Measurements from ENCODE around the gene FCHSD2.
"Not testable (repeated sequence)": the region's sequence is repeated elsewhere in the genome, so short reads cannot be mapped to it uniquely, and the experiment has no call there.

Gene FCHSD2

DNA sequence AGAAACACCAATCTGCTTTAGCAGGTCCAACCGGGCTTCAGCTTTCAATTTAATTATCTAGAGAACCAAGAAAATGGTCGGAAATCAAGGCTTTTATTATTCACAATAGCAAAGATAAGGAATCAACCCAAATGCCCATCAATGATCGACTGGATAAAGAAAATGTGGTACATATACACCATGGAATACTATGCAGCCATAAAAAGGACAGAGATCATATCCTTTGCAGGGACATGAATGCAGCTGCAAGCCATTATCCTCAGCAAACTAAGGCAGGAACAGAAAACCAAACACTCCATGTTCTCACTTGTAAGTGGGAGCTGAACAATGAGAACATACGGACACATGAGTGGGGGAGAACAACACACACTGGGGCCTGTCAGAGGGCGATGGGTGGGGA lies 274.1 kb downstream of the FCHSD2 start:
- no peak for DNase-seq
- Mint-ChIP-seq H3K36me3 (ENCODE audit: insufficient read depth) (peaks cover 23% of the 10 kb centered on the region), H3K27me3 (no peaks in the 10 kb centered on the region), H3K27ac (no peak overlapping the region), H3K4me1 (ENCODE audit: low read depth in 2 of 2) (peaks cover 6 to 10% of the 10 kb centered on the region in 2 donors), H3K4me3 (no peak overlapping the region), H3K9me3 (no peaks in the 10 kb centered on the region)
- no peak for ATAC-seq (replicated peaks)

DNA sequence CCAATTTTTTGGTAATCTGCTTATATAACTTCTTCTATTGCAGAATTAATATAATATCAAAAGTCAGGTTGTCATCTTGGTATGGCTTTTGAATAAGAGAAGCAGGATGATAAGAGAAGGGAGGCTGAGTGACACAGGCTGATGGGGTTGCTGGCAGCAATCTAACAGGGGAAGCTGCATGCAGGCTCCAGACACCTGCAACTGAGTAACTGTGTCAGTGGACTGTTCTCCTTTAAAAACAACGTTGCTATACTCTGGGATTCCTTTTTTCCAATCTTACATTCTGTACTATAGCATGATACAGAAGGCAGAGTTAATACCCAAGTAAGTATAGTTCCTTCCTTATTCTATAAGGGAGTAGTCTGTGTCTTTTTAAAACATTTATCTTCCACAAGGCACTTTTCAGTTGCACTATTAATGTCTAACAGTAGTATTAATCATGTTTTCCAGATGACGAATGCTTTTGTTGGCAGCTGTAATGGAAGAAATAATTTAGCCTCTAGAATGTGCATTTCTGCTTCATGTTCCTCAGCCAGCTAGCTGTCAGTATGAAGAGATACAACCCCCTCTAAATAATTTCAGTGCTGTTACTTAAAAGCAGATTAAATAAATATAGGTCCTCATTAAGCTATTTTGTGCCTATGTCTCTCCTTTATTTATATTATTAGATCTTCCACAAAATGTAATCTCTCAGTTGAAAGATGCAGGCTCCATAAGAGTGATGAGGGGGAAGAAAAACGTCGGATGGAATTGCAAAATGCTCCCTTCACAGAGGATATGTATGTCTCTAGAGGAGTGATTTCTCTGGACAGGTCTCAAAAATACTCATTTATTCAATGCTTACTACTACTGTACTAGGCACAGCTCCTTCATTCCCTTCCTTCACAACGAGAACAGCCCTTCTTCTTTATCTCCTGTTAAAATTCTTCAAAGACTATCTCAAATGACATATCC lies 277.1 kb downstream of the FCHSD2 start:
- no peak overlapping the region for H3K4me3 Mint-ChIP-seq
- no peaks in the 10 kb centered on the region for H3K9me3 Mint-ChIP-seq
- DNase-seq (no peak), ATAC-seq (replicated peaks) (no peak)
- peaks cover 3 to 8% of the 10 kb centered on the region in 2 donors for H3K4me1 Mint-ChIP-seq (ENCODE audit: low read depth in 2 of 2)
- peaks cover 27% of the 10 kb centered on the region for H3K36me3 Mint-ChIP-seq (ENCODE audit: insufficient read depth)
- no peaks in the 10 kb centered on the region for H3K27me3 Mint-ChIP-seq
- peak overlapping the region in 1 of 2 donors; percentile 1 for H3K27ac Mint-ChIP-seq

DNA sequence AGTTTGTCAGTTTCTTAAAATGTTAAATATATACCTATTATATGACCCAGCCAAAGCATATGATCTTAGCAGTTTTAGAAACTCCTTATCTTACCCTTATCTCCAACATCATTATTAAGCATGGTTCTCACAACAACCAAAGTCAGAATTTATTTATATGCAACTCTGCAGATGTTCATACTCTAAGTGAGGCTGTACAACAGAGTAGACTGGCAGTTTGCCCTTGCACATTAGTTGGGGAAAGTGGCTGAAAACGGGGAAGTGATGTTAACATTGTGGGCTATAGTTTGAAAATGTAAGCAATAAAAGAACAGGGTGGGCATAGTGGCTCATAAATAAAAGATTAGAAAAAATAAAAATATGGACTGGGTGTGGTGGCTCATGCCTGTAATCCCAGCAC lies 278.2 kb downstream of the FCHSD2 start:
- Mint-ChIP-seq H3K36me3 (ENCODE audit: insufficient read depth) (peaks cover 24% of the 10 kb centered on the region), H3K4me1 (ENCODE audit: low read depth in 2 of 2) (no peaks in the 10 kb centered on the region), H3K4me3 (no peak overlapping the region), H3K27me3 (no peaks in the 10 kb centered on the region), H3K27ac (no peak overlapping the region), H3K9me3 (no peaks in the 10 kb centered on the region)
- DNase-seq (no peak), ATAC-seq (replicated peaks) (no peak)

DNA sequence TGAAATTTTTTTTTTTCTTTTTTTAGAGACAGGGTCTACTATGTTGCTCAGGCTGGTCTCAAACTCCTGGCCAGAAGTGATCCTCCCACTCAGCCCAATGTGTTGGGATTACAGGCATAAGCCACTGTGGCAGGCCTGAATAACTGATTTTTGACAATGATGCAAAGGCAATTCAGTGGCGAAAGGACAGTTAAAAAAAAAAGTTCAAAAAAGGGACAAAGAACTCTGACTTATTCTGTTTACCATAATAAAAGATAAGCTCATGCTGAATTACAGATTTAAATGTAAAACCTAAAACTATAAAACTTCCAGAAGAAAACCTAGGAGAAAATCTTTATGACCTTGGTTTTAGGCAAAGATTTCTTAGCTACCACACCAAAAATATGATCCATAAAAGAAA lies 279.0 kb downstream of the FCHSD2 start:
- Mint-ChIP-seq H3K36me3 (ENCODE audit: insufficient read depth) (peaks cover 24% of the 10 kb centered on the region), H3K9me3 (no peaks in the 10 kb centered on the region), H3K4me1 (ENCODE audit: low read depth in 2 of 2) (no peaks in the 10 kb centered on the region), H3K27me3 (no peaks in the 10 kb centered on the region), H3K27ac (peak overlapping the region in 1 of 2 donors; percentile 16), H3K4me3 (no peak overlapping the region)
- DNase-seq (no peak), ATAC-seq (replicated peaks) (no peak)

DNA sequence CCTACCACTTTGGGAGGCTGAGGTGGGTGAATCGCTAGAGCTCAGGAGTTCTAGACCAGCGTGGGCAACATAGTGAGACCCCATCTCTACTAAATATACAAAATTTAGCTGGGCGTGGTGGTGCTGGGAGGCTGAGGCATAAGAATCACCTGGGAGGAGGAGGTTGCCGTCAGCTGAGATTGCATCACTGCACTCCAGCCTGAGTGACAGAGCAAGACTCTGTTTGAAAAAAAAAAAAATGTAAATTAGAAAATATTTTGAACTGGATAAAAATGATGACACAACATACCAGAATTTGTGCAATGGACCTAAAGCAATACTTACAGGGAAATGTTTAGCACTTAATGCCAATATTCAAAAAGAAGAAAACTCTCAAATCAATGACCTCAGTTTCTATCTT lies 281.5 kb downstream of the FCHSD2 start:
- no peak for DNase-seq
- Mint-ChIP-seq H3K9me3 (no peaks in the 10 kb centered on the region), H3K36me3 (ENCODE audit: insufficient read depth) (peaks cover 12% of the 10 kb centered on the region), H3K27ac (no peak overlapping the region), H3K4me3 (no peak overlapping the region), H3K27me3 (no peaks in the 10 kb centered on the region), H3K4me1 (ENCODE audit: low read depth in 2 of 2) (peaks cover 0 to 1% of the 10 kb centered on the region in 2 donors)
- no peak for ATAC-seq (replicated peaks)

DNA sequence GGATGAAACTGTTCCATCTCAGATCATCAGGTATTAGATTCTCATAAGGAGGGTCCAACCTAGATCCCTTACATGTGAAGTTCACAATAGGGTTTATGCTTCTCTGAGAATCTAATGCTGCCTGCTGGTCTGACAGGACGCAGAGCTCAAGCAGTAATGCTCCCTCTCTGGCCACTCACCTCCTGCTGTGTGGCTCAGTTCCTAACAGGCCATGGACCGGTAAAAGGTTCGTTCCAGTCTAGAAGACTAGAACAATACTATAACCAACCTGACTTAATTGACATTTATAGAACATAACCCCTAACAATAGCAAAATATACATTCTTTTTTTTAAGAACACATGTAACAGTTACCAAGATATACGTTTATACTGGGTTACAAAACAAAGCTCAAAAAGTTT lies 282.1 kb downstream of the FCHSD2 start:
- no peaks in the 10 kb centered on the region for H3K9me3 Mint-ChIP-seq
- peaks cover 16% of the 10 kb centered on the region for H3K36me3 Mint-ChIP-seq (ENCODE audit: insufficient read depth)
- no peak for DNase-seq
- ATAC-seq (replicated peaks), result no peak
- H3K27me3 Mint-ChIP-seq, result no peaks in the 10 kb centered on the region
- no peak overlapping the region for H3K27ac Mint-ChIP-seq
- no peak overlapping the region for H3K4me3 Mint-ChIP-seq
- peaks cover 0 to 1% of the 10 kb centered on the region in 2 donors for H3K4me1 Mint-ChIP-seq (ENCODE audit: low read depth in 2 of 2)

DNA sequence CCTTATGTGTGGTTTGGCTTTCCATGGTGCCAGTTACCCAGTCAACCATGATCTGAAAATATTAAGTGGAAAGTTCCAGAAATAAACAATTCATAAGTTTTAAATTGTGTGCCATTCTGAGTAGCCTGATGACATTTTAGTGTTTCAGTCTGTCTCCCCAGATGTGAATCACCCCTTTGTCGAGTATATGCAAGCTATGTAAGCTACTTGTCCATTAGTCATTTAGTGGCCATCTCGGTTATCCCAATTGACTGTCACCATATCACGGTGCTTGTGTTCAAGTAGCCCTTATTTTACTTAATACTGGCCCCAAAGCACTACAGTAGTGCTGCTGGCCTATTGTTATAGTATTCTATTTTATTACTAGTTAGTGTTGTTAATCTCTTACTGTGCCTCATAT lies 283.0 kb downstream of the FCHSD2 start:
- no peak for DNase-seq
- Mint-ChIP-seq H3K27ac (no peak overlapping the region), H3K36me3 (ENCODE audit: insufficient read depth) (peaks cover 15% of the 10 kb centered on the region), H3K4me1 (ENCODE audit: low read depth in 2 of 2) (peaks cover 0 to 1% of the 10 kb centered on the region in 2 donors), H3K27me3 (no peaks in the 10 kb centered on the region), H3K9me3 (no peaks in the 10 kb centered on the region), H3K4me3 (no peak overlapping the region)
- no peak for ATAC-seq (replicated peaks)

DNA sequence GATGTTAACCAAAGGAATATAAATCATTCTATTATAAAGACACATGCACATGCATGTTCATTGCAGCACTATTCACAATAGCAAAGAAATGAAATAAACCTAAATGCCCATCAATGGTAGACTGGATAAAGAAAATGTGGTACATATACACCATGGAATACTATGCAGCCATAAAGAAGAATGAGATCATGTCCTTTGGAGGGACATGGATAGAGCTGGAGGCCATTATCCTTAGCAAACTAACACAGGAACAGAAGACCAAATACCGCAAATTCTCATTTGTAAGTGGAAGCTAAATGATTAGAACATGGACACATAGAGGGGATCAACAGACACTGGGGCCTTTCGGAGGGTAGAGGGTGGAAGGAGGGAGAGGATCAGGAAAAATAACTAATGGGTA lies 283.9 kb downstream of the FCHSD2 start:
- not testable (repeated sequence) for H3K27ac Mint-ChIP-seq; H3K4me3 Mint-ChIP-seq; H3K9me3 Mint-ChIP-seq; ATAC-seq (replicated peaks); DNase-seq; H3K4me1 Mint-ChIP-seq (ENCODE audit: low read depth in 2 of 2); H3K27me3 Mint-ChIP-seq
- H3K36me3 Mint-ChIP-seq (ENCODE audit: insufficient read depth), result peaks cover 13% of the 10 kb centered on the region

DNA sequence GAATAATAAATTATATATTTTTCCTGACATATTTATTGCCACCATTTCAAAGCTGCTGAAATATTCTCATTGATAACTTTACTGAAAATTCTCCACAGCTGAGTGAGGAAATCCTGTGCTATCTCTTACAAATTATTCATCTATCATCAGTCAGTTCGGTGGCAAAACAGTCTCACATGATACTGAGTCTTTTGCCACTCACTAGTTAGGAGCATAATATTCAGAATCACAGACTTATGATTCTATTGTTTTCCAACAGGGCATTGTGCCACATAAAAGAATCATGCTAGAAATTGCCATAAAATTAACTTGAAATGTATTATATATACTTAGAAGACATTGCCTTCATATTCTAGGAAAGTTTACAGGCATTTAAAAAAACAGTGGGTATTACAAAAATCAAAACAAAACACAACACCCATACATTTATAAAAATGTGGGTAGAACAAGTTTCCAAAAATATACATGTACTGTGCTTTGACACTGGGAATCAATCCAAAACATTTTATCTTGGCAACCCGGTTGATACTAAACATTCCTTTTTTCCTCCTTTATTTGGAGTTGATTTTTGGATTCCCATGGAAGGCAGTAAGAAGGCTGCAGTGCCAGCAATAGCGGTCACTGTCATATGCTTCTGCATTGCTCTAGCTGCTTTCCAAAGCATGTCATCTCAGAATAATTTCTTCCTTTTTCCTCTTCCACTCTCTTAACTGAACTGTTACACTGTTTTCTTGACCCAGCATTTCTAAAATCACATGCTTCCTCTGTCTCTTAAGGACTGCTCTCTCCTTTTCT lies 285.4 kb downstream of the FCHSD2 start:
- Mint-ChIP-seq H3K9me3 (no peaks in the 10 kb centered on the region), H3K4me3 (no peak overlapping the region), H3K27ac (no peak overlapping the region), H3K4me1 (ENCODE audit: low read depth in 2 of 2) (peaks cover 0 to 1% of the 10 kb centered on the region in 2 donors), H3K27me3 (no peaks in the 10 kb centered on the region), H3K36me3 (ENCODE audit: insufficient read depth) (peaks cover 13% of the 10 kb centered on the region)
- ATAC-seq (replicated peaks) (no peak), DNase-seq (no peak)

DNA sequence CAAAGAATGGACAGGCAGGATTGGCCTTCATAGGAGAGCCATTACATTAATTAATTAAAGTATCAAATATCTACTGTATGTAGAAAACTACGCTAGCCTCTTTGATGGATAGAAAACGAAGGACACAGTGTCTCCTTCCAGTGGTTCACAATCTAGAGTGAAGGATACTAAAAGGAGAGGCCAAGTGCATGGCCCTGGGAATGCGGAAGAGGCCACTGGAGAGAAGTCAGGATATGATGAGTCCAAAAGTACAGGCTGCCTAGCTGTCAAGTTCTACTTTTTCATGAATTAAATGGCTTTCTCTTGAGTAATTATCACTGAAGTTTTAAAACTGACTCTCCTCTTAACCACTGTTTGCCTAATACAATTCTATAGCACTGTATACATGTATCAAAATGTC lies 286.1 kb downstream of the FCHSD2 start:
- DNase-seq, result no peak
- Mint-ChIP-seq H3K4me1 (ENCODE audit: low read depth in 2 of 2) (peaks cover 0 to 1% of the 10 kb centered on the region in 2 donors), H3K36me3 (ENCODE audit: insufficient read depth) (peaks cover 13% of the 10 kb centered on the region), H3K27ac (peak overlapping the region in 1 of 2 donors; percentile 55), H3K4me3 (no peak overlapping the region), H3K27me3 (no peaks in the 10 kb centered on the region), H3K9me3 (no peaks in the 10 kb centered on the region)
- no peak for ATAC-seq (replicated peaks)

DNA sequence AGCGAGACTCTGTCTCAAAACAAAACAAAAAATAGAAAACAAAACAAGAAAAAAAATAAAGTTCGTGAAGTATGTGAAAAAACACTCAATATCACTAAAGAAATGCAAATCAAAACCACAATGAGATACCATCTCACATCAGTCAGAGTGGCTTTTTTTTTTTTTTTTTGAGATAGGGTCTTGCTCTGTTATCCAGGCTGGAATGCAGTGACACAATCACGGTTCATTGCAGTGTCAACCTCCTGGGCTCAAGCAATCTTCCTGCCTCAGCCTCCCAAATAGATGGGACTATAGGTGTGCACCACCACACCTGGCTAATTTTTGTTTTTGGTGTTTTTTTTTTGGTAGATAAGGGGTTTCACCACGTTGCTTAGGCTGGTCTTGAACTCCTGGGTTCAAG lies 290.4 kb downstream of the FCHSD2 start:
- DNase-seq, result no peak
- ATAC-seq (replicated peaks), result no peak
- no peak overlapping the region for H3K4me3 Mint-ChIP-seq
- H3K27ac Mint-ChIP-seq, result peak overlapping the region in 1 of 2 donors; percentile 46
- H3K36me3 Mint-ChIP-seq (ENCODE audit: insufficient read depth), result peaks cover 11% of the 10 kb centered on the region
- no peaks in the 10 kb centered on the region for H3K27me3 Mint-ChIP-seq
- peaks cover 6% of the 10 kb centered on the region in 2 donors for H3K4me1 Mint-ChIP-seq (ENCODE audit: low read depth in 2 of 2)
- no peaks in the 10 kb centered on the region for H3K9me3 Mint-ChIP-seq

DNA sequence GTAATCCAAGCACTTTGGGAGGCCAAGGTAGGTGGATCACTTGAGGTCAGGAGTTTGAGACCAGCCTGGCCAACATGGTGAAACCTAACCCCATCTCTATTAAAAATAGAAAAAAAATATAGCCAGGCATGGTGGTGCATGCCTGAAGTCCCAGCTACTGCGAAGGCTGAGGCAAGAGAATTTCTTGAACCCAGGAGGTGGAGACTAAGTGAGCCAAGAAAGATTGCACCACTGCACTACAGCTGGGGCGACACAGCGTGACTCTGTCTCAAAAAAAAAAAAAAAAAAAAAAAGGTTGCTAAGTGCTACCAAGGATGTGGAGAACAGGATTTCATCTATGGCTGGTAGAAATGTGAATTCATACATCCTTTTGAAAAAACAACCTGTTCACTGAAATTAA lies 291.3 kb downstream of the FCHSD2 start:
- Mint-ChIP-seq H3K9me3 (no peaks in the 10 kb centered on the region), H3K27me3 (no peaks in the 10 kb centered on the region), H3K4me1 (ENCODE audit: low read depth in 2 of 2) (peaks cover 5 to 6% of the 10 kb centered on the region in 2 donors), H3K36me3 (ENCODE audit: insufficient read depth) (peaks cover 11% of the 10 kb centered on the region), H3K27ac (peak overlapping the region in 1 of 2 donors; percentile 46), H3K4me3 (no peak overlapping the region)
- ATAC-seq (replicated peaks) (no peak), DNase-seq (no peak)

DNA sequence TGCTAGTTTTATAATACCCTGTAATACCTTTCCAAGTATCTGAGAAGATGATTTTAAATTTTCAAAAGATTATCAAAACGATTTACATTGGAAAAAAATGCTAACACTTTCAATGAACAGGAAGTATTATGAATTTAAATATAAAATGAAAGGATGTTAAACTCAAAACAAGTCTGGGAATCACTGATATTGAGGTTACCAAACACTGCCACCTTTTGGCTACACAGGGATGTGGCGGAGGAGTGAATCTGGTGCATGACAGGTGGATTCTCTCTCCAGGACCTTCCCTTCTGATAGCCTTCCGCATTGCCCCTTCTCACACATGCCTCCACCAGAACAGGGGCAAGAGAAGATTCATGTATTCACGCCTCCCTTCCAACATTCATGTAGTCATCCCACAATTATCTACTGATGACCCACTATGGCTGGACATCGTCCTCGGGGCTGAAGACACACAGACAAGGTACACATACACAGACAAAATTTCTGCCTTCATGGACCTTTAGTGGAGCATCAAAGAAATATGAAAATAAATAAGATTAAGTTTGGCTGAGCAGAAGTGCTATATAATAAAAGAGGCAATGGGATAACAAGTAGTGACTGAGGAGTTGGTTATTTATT lies 293.2 kb downstream of the FCHSD2 start:
- H3K4me1 Mint-ChIP-seq (ENCODE audit: low read depth in 2 of 2), result peaks cover 5 to 6% of the 10 kb centered on the region in 2 donors
- no peaks in the 10 kb centered on the region for H3K27me3 Mint-ChIP-seq
- peak overlapping the region in 1 of 2 donors; percentile 29 for H3K27ac Mint-ChIP-seq
- H3K36me3 Mint-ChIP-seq (ENCODE audit: insufficient read depth), result peaks cover 6% of the 10 kb centered on the region
- DNase-seq (peak; percentile 24 to 38 (median 35)), ATAC-seq (replicated peaks) (peak; percentile 46)
- H3K4me3 Mint-ChIP-seq, result no peak overlapping the region
- no peaks in the 10 kb centered on the region for H3K9me3 Mint-ChIP-seq

Data from effector memory CD8-positive, alpha-beta T cell (primary cell).